Panc1 (cell line): ENCODE data around the gene CNGA1. TPM values are rescaled to one million over a fixed set of nuclear protein-coding genes. Genes with fewer than 3 reads are reported as not detected.

Experiments used
- ATAC-seq: fragments of 200-7000 bp; cut with Tn5 transposase; 2 replicates; pipeline ENCODE4 v1.9.1; 2020; ENCODE audit warnings: mild to moderate bottlenecking, moderate library complexity
- BruUV-seq: library from RNA; stranded (reverse); fragments of 400-500 nt; replicated peaks from 2 replicates; lab custom pipeline; 2021; lab: Mats Ljungman, UMichigan
- CTCF ChIA-PET: fragments of 300-600 bp; sonication (Branson Sonifier 250); formaldehyde crosslinking; loops from one replicate; lab custom pipeline; 2022; ENCODE audit warnings: antibody characterized with exemption; lab: Charles Lee
- POLR2A ChIA-PET: fragments of 300-600 bp; sonication (Branson Sonifier 250); formaldehyde crosslinking; loops from one replicate; lab custom pipeline; 2022; ENCODE audit warnings: antibody characterized with exemption; lab: Charles Lee
- DNase-seq: peaks from one replicate; pipeline ENCODE4 v3.0.0-alpha.2; 2010; ENCODE audit warnings: low read depth, low spot score
- H3K27ac ChIP-seq: 2 replicates; pipeline ENCODE4 v1.5.1; 2011; ENCODE audit warnings: mild to moderate bottlenecking, low read length, inconsistent platforms
- H3K27me3 ChIP-seq: fragments of 200-500 bp; sonication (Bioruptor generic); 2 replicates; pipeline ENCODE4 v1.6.0; 2014; ENCODE audit warnings: low read length, inconsistent platforms; ENCODE audit not compliant: control insufficient read depth, insufficient read depth
- H3K36me3 ChIP-seq: fragments of 200-500 bp; sonication (Bioruptor generic); 2 replicates; pipeline ENCODE4 v1.5.1; 2014; ENCODE audit warnings: inconsistent platforms, mild to moderate bottlenecking, low read length, moderate library complexity; ENCODE audit not compliant: control insufficient read depth, insufficient read depth
- H3K4me1 ChIP-seq: 2 replicates; pipeline ENCODE4 v1.5.1; 2011; ENCODE audit warnings: inconsistent platforms, mild to moderate bottlenecking, low read length, moderate library complexity; ENCODE audit not compliant: control insufficient read depth, insufficient read depth
- H3K4me3 ChIP-seq, 2 experiments: 2 replicates each; pipeline ENCODE4 v1.5.1; 2011 to 2012; ENCODE audit warnings: low read depth in 2 of 2, low read length in 2 of 2, mild to moderate bottlenecking in 2 of 2, inconsistent platforms in 1 of 2, moderate library complexity in 1 of 2
- H3K9me3 ChIP-seq: fragments of 200-500 bp; sonication (Bioruptor generic); 2 replicates; pipeline ENCODE4 v1.5.1; 2014; ENCODE audit warnings: low read depth, mild to moderate bottlenecking, inconsistent platforms, low read length, moderate library complexity; ENCODE audit not compliant: control insufficient read depth, insufficient read depth
- CTCF ChIP-seq: fragments of 450-650 bp; IDR thresholded peaks from 2 replicates; pipeline ENCODE4 v1.5.1; 2017; ENCODE audit warnings: mild to moderate bottlenecking
- POLR2AphosphoS5 ChIP-seq: IDR thresholded peaks from 2 replicates; pipeline ENCODE4 v1.6.1; 2012; ENCODE audit warnings: mild to moderate bottlenecking, low read depth, low read length, moderate library complexity
- SIN3A ChIP-seq: IDR thresholded peaks from 2 replicates; pipeline ENCODE4 v1.6.1; 2012; ENCODE audit warnings: low read depth, mild to moderate bottlenecking, low read length, moderate library complexity, borderline replicate concordance; ENCODE audit not compliant: insufficient read depth
- TCF7L2 ChIP-seq: IDR thresholded peaks from 2 replicates; pipeline ENCODE4 v1.6.1; 2011; ENCODE audit warnings: mild to moderate bottlenecking, low read depth, low read length, inconsistent platforms
- in situ Hi-C: cut with HindIII; loops from 2 replicates; pipeline ENCODE4 v1.10.0; 2016; ENCODE audit warnings: low sequenced_read_pairs, low pct_unique_long_range_greater_than_20kb
- intact Hi-C: fragments of 100-400 bp; cut with micrococcal nuclease; formaldehyde crosslinking; loops from one replicate; pipeline ENCODE4 v1.10.0; 2022; ENCODE audit not compliant: unreplicated experiment
- total RNA-seq: library from RNA; stranded (reverse); gene quantifications from one replicate; pipeline ENCODE4 v1.2.1, GENCODE V29; 2021; ENCODE audit not compliant: unreplicated experiment
- TF ChIP-seq, protein P1 (sequence below), 2 experiments: IDR thresholded peaks; 2 replicates each; pipeline ENCODE4 v1.6.1; 2011 to 2012; ENCODE audit warnings: low read depth in 2 of 2, control low read depth in 1 of 2, low read length in 1 of 2, mild to moderate bottlenecking in 1 of 2, moderate library complexity in 1 of 2; ENCODE audit not compliant: insufficient read depth in 1 of 2

CNGA1 gene
- total RNA-seq, 1 experiment from 2014 or later = 0.23 TPM

GRCh38 chr4:48064349-48064748 is 47.9 kb upstream of the CNGA1 start:
- no peak for ATAC-seq
- Histone ChIP-seq H3K36me3 (no peaks in the 10 kb centered on the region), H3K27ac (no peak overlapping the region), H3K4me3 (no peak overlapping the region), H3K9me3 (no peaks in the 10 kb centered on the region), H3K27me3 (no peaks in the 10 kb centered on the region), H3K4me1 (no peaks in the 10 kb centered on the region)
- DNase-seq = no peak
- TF ChIP-seq, protein P1, sequence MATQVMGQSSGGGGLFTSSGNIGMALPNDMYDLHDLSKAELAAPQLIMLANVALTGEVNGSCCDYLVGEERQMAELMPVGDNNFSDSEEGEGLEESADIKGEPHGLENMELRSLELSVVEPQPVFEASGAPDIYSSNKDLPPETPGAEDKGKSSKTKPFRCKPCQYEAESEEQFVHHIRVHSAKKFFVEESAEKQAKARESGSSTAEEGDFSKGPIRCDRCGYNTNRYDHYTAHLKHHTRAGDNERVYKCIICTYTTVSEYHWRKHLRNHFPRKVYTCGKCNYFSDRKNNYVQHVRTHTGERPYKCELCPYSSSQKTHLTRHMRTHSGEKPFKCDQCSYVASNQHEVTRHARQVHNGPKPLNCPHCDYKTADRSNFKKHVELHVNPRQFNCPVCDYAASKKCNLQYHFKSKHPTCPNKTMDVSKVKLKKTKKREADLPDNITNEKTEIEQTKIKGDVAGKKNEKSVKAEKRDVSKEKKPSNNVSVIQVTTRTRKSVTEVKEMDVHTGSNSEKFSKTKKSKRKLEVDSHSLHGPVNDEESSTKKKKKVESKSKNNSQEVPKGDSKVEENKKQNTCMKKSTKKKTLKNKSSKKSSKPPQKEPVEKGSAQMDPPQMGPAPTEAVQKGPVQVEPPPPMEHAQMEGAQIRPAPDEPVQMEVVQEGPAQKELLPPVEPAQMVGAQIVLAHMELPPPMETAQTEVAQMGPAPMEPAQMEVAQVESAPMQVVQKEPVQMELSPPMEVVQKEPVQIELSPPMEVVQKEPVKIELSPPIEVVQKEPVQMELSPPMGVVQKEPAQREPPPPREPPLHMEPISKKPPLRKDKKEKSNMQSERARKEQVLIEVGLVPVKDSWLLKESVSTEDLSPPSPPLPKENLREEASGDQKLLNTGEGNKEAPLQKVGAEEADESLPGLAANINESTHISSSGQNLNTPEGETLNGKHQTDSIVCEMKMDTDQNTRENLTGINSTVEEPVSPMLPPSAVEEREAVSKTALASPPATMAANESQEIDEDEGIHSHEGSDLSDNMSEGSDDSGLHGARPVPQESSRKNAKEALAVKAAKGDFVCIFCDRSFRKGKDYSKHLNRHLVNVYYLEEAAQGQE (IDR thresholded peaks at IDR 0.05; ENCODE audit: insufficient read depth in 1 of 2, low read depth in 2 of 2, low read length in 1 of 2) = no peak
- TF ChIP-seq POLR2AphosphoS5 = no peak
- TF ChIP-seq CTCF = no peak
- no peak for TF ChIP-seq SIN3A
- no peak for TF ChIP-seq TCF7L2
- in situ Hi-C loops = no loop called here
- ChIA-PET CTCF (no interaction called here), POLR2A (no interaction called here)
- no TSS peak for BruUV-seq
- intact Hi-C loops = no loop called here

GRCh38 chr4:48058617-48059530 is 42.4 kb upstream of the CNGA1 start:
- in situ Hi-C loops (no loop called here), intact Hi-C loops (no loop called here)
- Histone ChIP-seq H3K27me3 (no peaks in the 10 kb centered on the region), H3K4me3 (no peak overlapping the region), H3K4me1 (no peaks in the 10 kb centered on the region), H3K27ac (no peak overlapping the region), H3K9me3 (no peaks in the 10 kb centered on the region), H3K36me3 (no peaks in the 10 kb centered on the region)
- TF ChIP-seq, protein P1 (IDR thresholded peaks at IDR 0.05; ENCODE audit: insufficient read depth in 1 of 2, low read depth in 2 of 2, low read length in 1 of 2) = no peak
- TF ChIP-seq CTCF (no peak), POLR2AphosphoS5 (no peak), TCF7L2 (no peak), SIN3A (no peak)
- CTCF ChIA-PET = no interaction called here
- POLR2A ChIA-PET = no interaction called here
- no peak for DNase-seq
- BruUV-seq = no TSS peak
- no peak for ATAC-seq
